ENCODE data around the gene ECE1.
"Not testable (repeated sequence)": the region's sequence is repeated elsewhere in the genome, so short reads cannot be mapped to it uniquely, and the experiment has no call there.

The ECE1 gene

DNA sequence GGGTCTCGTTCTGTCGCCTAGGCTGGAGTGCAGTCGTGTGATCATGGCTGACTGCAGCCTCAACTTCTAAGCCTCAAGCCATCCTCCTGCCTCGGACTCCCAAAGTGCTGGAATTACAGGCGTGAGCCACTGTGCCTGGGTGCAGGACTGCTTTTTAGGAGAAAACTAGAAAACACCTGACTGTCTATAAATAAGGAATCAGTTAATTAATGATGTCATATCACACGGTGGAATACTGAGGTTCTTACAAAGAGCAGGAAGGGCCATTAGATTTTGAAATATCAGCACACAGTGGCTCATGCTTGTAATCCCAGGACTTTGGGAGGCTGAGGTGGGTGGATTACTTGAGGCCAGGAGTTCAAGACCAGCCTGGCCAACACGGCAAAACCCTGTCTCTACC, 62.0 kb downstream of the ECE1 start:
- not testable (repeated sequence) for H3K23ac ChIP-seq (ENCODE audit: low read length); H3K36me3 ChIP-seq (ENCODE audit: control insufficient read depth in 1 of 2, insufficient read depth in 2 of 2, low read length in 2 of 2); H2BK12ac ChIP-seq (ENCODE audit: low read length); H3K4me3 ChIP-seq (ENCODE audit: low read depth, low read length); H3K9ac ChIP-seq (ENCODE audit: low read length); H2BK120ac ChIP-seq (ENCODE audit: insufficient read depth, low read length, poor library complexity); H3K4me1 ChIP-seq (ENCODE audit: control insufficient read depth in 1 of 2, insufficient read depth in 2 of 2, low read length in 2 of 2); H3K79me2 ChIP-seq (ENCODE audit: control insufficient read depth, insufficient read depth, low read length, poor library complexity); H3K4me2 ChIP-seq (ENCODE audit: low read length); H4K12ac ChIP-seq (ENCODE audit: low read depth, low read length); H3K79me1 ChIP-seq (ENCODE audit: low read length); H2AFZ ChIP-seq (ENCODE audit: insufficient read depth, low read length, poor library complexity); H3K27me3 ChIP-seq (ENCODE audit: insufficient read depth, low read length); H3K14ac ChIP-seq (ENCODE audit: low read length); DNase-seq; H4K91ac ChIP-seq (ENCODE audit: low read depth, low read length); H3K4ac ChIP-seq (ENCODE audit: low read depth, low read length); H3K27ac ChIP-seq (ENCODE audit: low read depth, low read length); H2BK5ac ChIP-seq (ENCODE audit: low read depth, low read length, poor library complexity); H3K9me3 ChIP-seq (ENCODE audit: insufficient read depth, low read depth, low read length); H2AK5ac ChIP-seq (ENCODE audit: low read length); H4K8ac ChIP-seq (ENCODE audit: low read depth, low read length); H3K18ac ChIP-seq (ENCODE audit: low read length)
- no CpG with 5 or more reads among the region's 7 CpGs for WGBS (ENCODE audit: extremely low coverage, insufficient coverage, insufficient read length)

DNA sequence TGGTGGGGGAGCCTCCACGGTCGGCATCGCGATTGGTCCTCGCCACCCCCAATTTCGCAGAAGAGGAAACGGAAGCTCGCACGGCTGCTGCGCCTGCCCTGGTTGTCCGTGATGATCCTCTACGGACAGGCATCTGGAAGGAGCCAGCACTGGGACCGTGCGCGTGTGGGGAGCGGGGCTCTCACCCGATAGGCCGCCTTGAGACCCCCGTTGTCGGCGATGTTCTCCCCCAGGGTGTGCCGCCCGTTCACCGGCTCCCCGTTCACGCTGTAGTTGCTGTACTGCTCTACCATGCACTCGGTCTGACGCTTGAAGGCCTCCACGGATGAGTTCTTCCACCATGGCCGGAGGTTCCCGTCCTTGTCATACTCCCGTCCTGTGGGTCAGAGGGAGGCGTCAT, 65.2 kb downstream of the ECE1 start:
- Histone ChIP-seq H4K12ac (ENCODE audit: low read depth, low read length) (no peak overlapping the region), H3K79me2 (ENCODE audit: control insufficient read depth, insufficient read depth, low read length, poor library complexity) (no peaks in the 10 kb centered on the region), H3K4me2 (ENCODE audit: low read length) (no peak overlapping the region), H3K27ac (ENCODE audit: low read depth, low read length) (no peak overlapping the region), H3K18ac (ENCODE audit: low read length) (no peak overlapping the region), H4K8ac (ENCODE audit: low read depth, low read length) (no peak overlapping the region), H2AFZ (ENCODE audit: insufficient read depth, low read length, poor library complexity) (no peak overlapping the region), H2BK120ac (ENCODE audit: insufficient read depth, low read length, poor library complexity) (no peak overlapping the region), H2BK5ac (ENCODE audit: low read depth, low read length, poor library complexity) (no peak overlapping the region), H3K27me3 (ENCODE audit: insufficient read depth, low read length) (no peaks in the 10 kb centered on the region), H4K91ac (ENCODE audit: low read depth, low read length) (no peak overlapping the region), H3K4ac (ENCODE audit: low read depth, low read length) (no peak overlapping the region), H3K14ac (ENCODE audit: low read length) (no peak overlapping the region), H3K9me3 (ENCODE audit: insufficient read depth, low read depth, low read length) (no peaks in the 10 kb centered on the region), H3K23ac (ENCODE audit: low read length) (no peak overlapping the region), H3K36me3 (ENCODE audit: control insufficient read depth in 1 of 2, insufficient read depth in 2 of 2, low read length in 2 of 2) (peaks cover 14 to 15% of the 10 kb centered on the region in 2 experiments), H3K79me1 (ENCODE audit: low read length) (no peaks in the 10 kb centered on the region), H2AK5ac (ENCODE audit: low read length) (no peak overlapping the region), H2BK12ac (ENCODE audit: low read length) (no peak overlapping the region), H3K4me3 (ENCODE audit: low read depth, low read length) (no peak overlapping the region), H3K9ac (ENCODE audit: low read length) (no peak overlapping the region), H3K4me1 (ENCODE audit: control insufficient read depth in 1 of 2, insufficient read depth in 2 of 2, low read length in 2 of 2) (no peaks in the 10 kb centered on the region)
- no CpG with 5 or more reads among the region's 33 CpGs for WGBS (ENCODE audit: extremely low coverage, insufficient coverage, insufficient read length)
- no peak for DNase-seq

DNA sequence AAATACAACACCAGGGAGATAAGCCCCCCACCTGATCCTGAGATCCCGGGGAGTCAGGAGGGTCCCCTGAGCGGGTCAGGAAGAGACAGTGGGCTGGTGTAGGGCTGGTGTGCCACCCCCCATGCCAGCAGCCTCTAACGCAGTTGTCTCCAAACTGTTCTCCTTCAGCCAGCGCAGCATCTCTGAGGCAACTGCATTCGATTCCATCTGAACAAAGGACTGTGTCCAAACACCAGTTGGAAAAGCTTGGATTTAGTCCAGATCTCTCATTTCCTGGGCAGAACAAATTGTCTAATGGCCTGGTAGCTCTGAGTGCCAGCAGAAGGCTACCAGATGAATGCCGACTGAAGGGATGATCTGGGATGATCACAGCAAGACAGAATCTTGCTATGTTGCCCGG, 69.4 kb downstream of the ECE1 start:
- H2BK12ac ChIP-seq (ENCODE audit: low read length): no peak overlapping the region
- no peak overlapping the region for H4K91ac ChIP-seq (ENCODE audit: low read depth, low read length)
- no peak overlapping the region for H4K12ac ChIP-seq (ENCODE audit: low read depth, low read length)
- H3K4me1 ChIP-seq (ENCODE audit: control insufficient read depth in 1 of 2, insufficient read depth in 2 of 2, low read length in 2 of 2): no peaks in the 10 kb centered on the region
- no peak overlapping the region for H3K27ac ChIP-seq (ENCODE audit: low read depth, low read length)
- no peaks in the 10 kb centered on the region for H3K9me3 ChIP-seq (ENCODE audit: insufficient read depth, low read depth, low read length)
- H3K27me3 ChIP-seq (ENCODE audit: insufficient read depth, low read length): no peaks in the 10 kb centered on the region
- no peaks in the 10 kb centered on the region for H3K79me2 ChIP-seq (ENCODE audit: control insufficient read depth, insufficient read depth, low read length, poor library complexity)
- H3K4me2 ChIP-seq (ENCODE audit: low read length): no peak overlapping the region
- no peak overlapping the region for H3K18ac ChIP-seq (ENCODE audit: low read length)
- H2BK5ac ChIP-seq (ENCODE audit: low read depth, low read length, poor library complexity): no peak overlapping the region
- H4K8ac ChIP-seq (ENCODE audit: low read depth, low read length): no peak overlapping the region
- no peak overlapping the region for H2BK120ac ChIP-seq (ENCODE audit: insufficient read depth, low read length, poor library complexity)
- no peak overlapping the region for H2AK5ac ChIP-seq (ENCODE audit: low read length)
- H3K14ac ChIP-seq (ENCODE audit: low read length): no peak overlapping the region
- H3K4ac ChIP-seq (ENCODE audit: low read depth, low read length): no peak overlapping the region
- WGBS (ENCODE audit: extremely low coverage, insufficient coverage, insufficient read length): no CpG with 5 or more reads among the region's 7 CpGs
- DNase-seq: no peak
- H3K36me3 ChIP-seq (ENCODE audit: control insufficient read depth in 1 of 2, insufficient read depth in 2 of 2, low read length in 2 of 2): peaks cover 18 to 26% of the 10 kb centered on the region in 2 experiments
- no peak overlapping the region for H3K9ac ChIP-seq (ENCODE audit: low read length)
- no peaks in the 10 kb centered on the region for H3K79me1 ChIP-seq (ENCODE audit: low read length)
- no peak overlapping the region for H3K23ac ChIP-seq (ENCODE audit: low read length)
- H2AFZ ChIP-seq (ENCODE audit: insufficient read depth, low read length, poor library complexity): no peak overlapping the region
- no peak overlapping the region for H3K4me3 ChIP-seq (ENCODE audit: low read depth, low read length)

DNA sequence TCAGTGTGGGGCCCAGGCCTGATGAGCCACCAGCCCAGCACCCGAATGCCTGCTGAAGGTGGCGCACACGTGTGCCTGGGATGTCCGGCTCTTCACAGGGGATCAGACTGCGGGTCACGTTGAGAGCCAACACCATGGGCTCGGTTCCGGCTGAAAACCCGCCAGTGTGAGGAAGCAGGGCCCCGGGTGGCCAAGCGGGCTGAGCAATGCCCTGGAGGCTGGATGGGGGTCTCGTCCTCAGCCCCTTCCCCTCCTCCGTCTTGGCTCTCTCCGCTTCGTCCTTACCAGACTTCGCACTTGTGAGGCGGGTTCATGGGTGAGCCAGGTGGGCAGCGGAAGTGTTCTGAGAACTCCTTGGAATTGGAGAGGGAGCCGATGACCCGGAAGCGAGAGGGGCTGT, 70.6 kb downstream of the ECE1 start:
- no CpG with 5 or more reads among the region's 21 CpGs for WGBS (ENCODE audit: extremely low coverage, insufficient coverage, insufficient read length)
- H3K27me3 ChIP-seq (ENCODE audit: insufficient read depth, low read length): no peaks in the 10 kb centered on the region
- no peaks in the 10 kb centered on the region for H3K9me3 ChIP-seq (ENCODE audit: insufficient read depth, low read depth, low read length)

More for the DNA sequence above, 70.6 kb downstream of the ECE1 start:
- H4K8ac ChIP-seq (ENCODE audit: low read depth, low read length): no peak overlapping the region
- H2BK5ac ChIP-seq (ENCODE audit: low read depth, low read length, poor library complexity): no peak overlapping the region
- no peak overlapping the region for H4K12ac ChIP-seq (ENCODE audit: low read depth, low read length)
- H2BK120ac ChIP-seq (ENCODE audit: insufficient read depth, low read length, poor library complexity): no peak overlapping the region
- H3K23ac ChIP-seq (ENCODE audit: low read length): no peak overlapping the region
- H3K4me3 ChIP-seq (ENCODE audit: low read depth, low read length): peak overlapping the region; percentile 46
- no peaks in the 10 kb centered on the region for H3K4me1 ChIP-seq (ENCODE audit: control insufficient read depth in 1 of 2, insufficient read depth in 2 of 2, low read length in 2 of 2)
- H3K79me2 ChIP-seq (ENCODE audit: control insufficient read depth, insufficient read depth, low read length, poor library complexity): no peaks in the 10 kb centered on the region
- H2AFZ ChIP-seq (ENCODE audit: insufficient read depth, low read length, poor library complexity): no peak overlapping the region
- H3K27ac ChIP-seq (ENCODE audit: low read depth, low read length): no peak overlapping the region
- H2BK12ac ChIP-seq (ENCODE audit: low read length): no peak overlapping the region
- H3K18ac ChIP-seq (ENCODE audit: low read length): no peak overlapping the region
- peaks cover 15 to 24% of the 10 kb centered on the region in 2 experiments for H3K36me3 ChIP-seq (ENCODE audit: control insufficient read depth in 1 of 2, insufficient read depth in 2 of 2, low read length in 2 of 2)
- H3K4ac ChIP-seq (ENCODE audit: low read depth, low read length): no peak overlapping the region
- H3K4me2 ChIP-seq (ENCODE audit: low read length): no peak overlapping the region
- no peak overlapping the region for H4K91ac ChIP-seq (ENCODE audit: low read depth, low read length)
- H3K79me1 ChIP-seq (ENCODE audit: low read length): no peaks in the 10 kb centered on the region
- H3K9ac ChIP-seq (ENCODE audit: low read length): no peak overlapping the region
- DNase-seq: no peak
- H2AK5ac ChIP-seq (ENCODE audit: low read length): no peak overlapping the region
- H3K14ac ChIP-seq (ENCODE audit: low read length): no peak overlapping the region

All from trophoblast cell (in vitro differentiated cells and primary cell).